ENCODE data around the gene ASCL2. TPM values are rescaled to one million over a fixed set of nuclear protein-coding genes. Genes with fewer than 3 reads are reported as not detected.
A peak's percentile ranks its signal among the peaks of the same experiment; 100 is the strongest.

ASCL2 gene
- total RNA-seq, 4 donors from 2014 or later = 2.3 to 14.7 (median 3.0) TPM; not detected in 1

- no peak for DNase-seq
- intact Hi-C loops (cut with DNase I; ENCODE audit: low total_unique reads) = loop anchor here (5.0 kb wide), 1 partner anchor 565 kb away; no protein-coding TSS in a partner anchor
- Histone ChIP-seq H3K9me3 (no peaks in the 10 kb centered on the region), H3K4me3 (no peak overlapping the region), H3K27ac (no peak overlapping the region), H3K36me3 (no peaks in the 10 kb centered on the region), H3K27me3 (no peaks in the 10 kb centered on the region), H3K4me1 (peaks cover 7 to 22% (median 12%) of the 10 kb centered on the region in 4 donors)
- TF ChIP-seq POLR2A (IDR thresholded peaks at IDR 0.05) (no peak), CTCF (IDR thresholded peaks at IDR 0.05) (no peak), POLR2AphosphoS5 (IDR thresholded peaks at IDR 0.05) (no peak), EP300 (IDR thresholded peaks at IDR 0.05; ENCODE audit: low read depth) (no peak)
- in situ Hi-C loops (cut with MboI; ENCODE audit: low pct_ligation_motif_present in 1 of 4, low pct_unique_long_range_greater_than_20kb in 1 of 4, low sequenced_read_pairs in 3 of 4) = loop anchor here in 3 of 4 donors (10.0 to 25.0 kb wide), 3 partner anchors 97 to 570 kb away; partner anchors contain the start of gene CDKN1C (in 1 of the 3)
- WGBS, 2 donors (ENCODE audit: low coverage in 1 of 2) = 89% methylated on average over 17 of the region's 17 CpGs; no CpG with 5 or more reads in 1 of the 2 donors
Measured at GRCh38 chr11:2317354-2318050, 47.1 kb upstream of the ASCL2 start.

GRCh38 chr11:2316963-2317244 is 46.5 kb upstream of the ASCL2 start:
- Histone ChIP-seq H3K27me3 (no peaks in the 10 kb centered on the region), H3K27ac (no peak overlapping the region), H3K9me3 (no peaks in the 10 kb centered on the region), H3K4me1 (peaks cover 7 to 25% (median 14%) of the 10 kb centered on the region in 4 donors), H3K4me3 (no peak overlapping the region), H3K36me3 (no peaks in the 10 kb centered on the region)
- TF ChIP-seq CTCF (IDR thresholded peaks at IDR 0.05) = no peak
- TF ChIP-seq POLR2A (IDR thresholded peaks at IDR 0.05) = no peak
- TF ChIP-seq EP300 (IDR thresholded peaks at IDR 0.05; ENCODE audit: low read depth) = no peak
- TF ChIP-seq POLR2AphosphoS5 (IDR thresholded peaks at IDR 0.05) = no peak
- WGBS, 2 donors (ENCODE audit: low coverage in 1 of 2) = 95% methylated on average over 3 of the region's 3 CpGs; no CpG with 5 or more reads in 1 of the 2 donors
- in situ Hi-C loops (cut with MboI; ENCODE audit: low pct_ligation_motif_present in 1 of 4, low pct_unique_long_range_greater_than_20kb in 1 of 4, low sequenced_read_pairs in 3 of 4) (loop anchor here in 3 of 4 donors (10.0 to 25.0 kb wide), 3 partner anchors 98 to 570 kb away; partner anchors contain the start of gene CDKN1C (in 1 of the 3)), intact Hi-C loops (cut with DNase I; ENCODE audit: low total_unique reads) (loop anchor here (5.0 kb wide), 1 partner anchor 565 kb away; no protein-coding TSS in a partner anchor)
- no peak for DNase-seq

- in situ Hi-C loops (cut with MboI; ENCODE audit: low pct_ligation_motif_present in 1 of 4, low pct_unique_long_range_greater_than_20kb in 1 of 4, low sequenced_read_pairs in 3 of 4) (loop anchor here in 3 of 4 donors (10.0 to 25.0 kb wide), 3 partner anchors 98 to 571 kb away; partner anchors contain the start of gene CDKN1C (in 1 of the 3)), intact Hi-C loops (cut with DNase I; ENCODE audit: low total_unique reads) (loop anchor here (5.0 kb wide), 1 partner anchor 566 kb away; no protein-coding TSS in a partner anchor)
- no peak overlapping the region for H3K4me3 ChIP-seq
- no peak for TF ChIP-seq CTCF (IDR thresholded peaks at IDR 0.05)
- TF ChIP-seq POLR2AphosphoS5 (IDR thresholded peaks at IDR 0.05) = no peak
- no peak for TF ChIP-seq EP300 (IDR thresholded peaks at IDR 0.05; ENCODE audit: low read depth)
- TF ChIP-seq POLR2A (IDR thresholded peaks at IDR 0.05) = no peak
- no peaks in the 10 kb centered on the region for H3K9me3 ChIP-seq
- DNase-seq = no peak
- H3K27ac ChIP-seq = peak overlapping the region; percentile 71 to 84 (median 76)
- H3K27me3 ChIP-seq = no peaks in the 10 kb centered on the region
- WGBS, 2 donors (ENCODE audit: low coverage in 1 of 2) = 68 to 88% methylated on average over 3 to 20 of the region's 23 CpGs
- H3K4me1 ChIP-seq = peaks cover 7 to 25% (median 14%) of the 10 kb centered on the region in 4 donors
- no peaks in the 10 kb centered on the region for H3K36me3 ChIP-seq
Measured at GRCh38 chr11:2316169-2316962, 46.0 kb upstream of the ASCL2 start.
